ENCODE results near the gene BCL2L12.

Gene BCL2L12

DNA sequence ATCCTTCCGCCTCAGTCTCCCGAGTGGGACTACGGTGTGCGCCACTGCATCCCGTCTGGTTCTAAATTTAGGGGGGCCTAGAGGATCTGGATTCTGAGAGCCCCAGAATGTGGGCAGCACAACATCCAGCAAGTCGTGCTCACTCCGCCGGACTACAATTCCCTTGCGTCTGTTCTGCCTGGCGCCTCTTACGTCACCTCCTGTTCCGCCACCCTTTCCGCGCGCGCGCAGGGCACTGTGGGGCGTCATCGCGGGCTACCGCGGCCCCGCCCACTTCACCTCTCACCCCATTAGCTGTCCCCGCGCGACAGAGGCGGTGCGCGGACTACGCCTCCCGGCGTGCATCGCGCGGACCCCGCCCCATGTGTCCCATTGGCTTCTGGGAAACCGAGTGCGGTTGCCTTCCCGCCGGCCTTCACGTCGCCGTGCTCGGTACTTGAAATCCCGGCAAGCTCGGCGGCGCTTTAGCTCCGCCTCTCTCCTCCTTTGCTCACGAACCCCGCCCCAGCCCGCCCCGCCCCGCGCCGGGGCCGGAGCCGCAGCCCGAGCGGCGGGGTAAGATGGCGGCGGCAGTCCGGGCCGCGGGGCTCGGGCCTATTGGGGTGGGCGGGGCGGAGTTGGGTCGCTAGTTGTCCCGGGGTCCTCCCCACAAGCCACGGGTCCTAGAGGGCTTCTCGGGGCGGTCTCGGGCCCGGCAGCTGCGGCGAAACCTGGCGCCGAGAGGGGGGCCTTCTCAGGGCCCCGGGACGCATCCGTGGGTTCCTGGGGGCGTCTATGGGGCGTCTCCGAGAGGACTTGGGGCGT is 23.8 kb upstream of the BCL2L12 start, which contains the start of gene SCAF1:
SCAF1 (plus strand) TSS at position 522 of the 804 bp plus-strand sequence. CDS start 2,818 bp downstream, outside the sequence.
- peak; percentile 94 to 99 (median 98) for DNase-seq (ENCODE audit: low read depth in 3 of 3)

DNA sequence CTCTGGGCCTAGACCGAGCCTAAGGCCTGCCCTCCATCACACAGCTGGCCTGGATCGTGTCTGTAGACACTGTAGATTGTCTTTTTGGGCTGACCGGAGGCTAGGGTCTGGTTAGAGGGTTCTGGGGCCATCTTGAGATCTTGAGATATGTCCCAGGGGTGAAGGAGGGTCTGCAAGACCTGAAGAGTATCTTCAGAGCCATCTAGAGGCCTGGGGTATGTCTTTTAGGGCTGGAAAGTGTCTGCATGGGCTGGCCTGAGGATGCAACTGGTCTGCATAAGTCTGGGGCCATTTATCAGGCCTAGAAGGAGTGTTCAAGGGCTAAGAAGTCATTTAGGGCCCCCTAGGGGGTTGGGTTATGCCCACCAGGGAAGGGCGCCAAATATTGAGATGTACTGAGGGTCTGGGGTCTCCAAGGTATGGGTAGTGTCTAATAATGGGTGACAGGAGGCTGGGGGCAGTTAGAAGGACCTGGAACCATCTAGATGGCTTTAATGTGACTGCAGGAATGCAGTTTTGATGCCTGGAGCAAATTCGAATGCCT is 23.2 kb upstream of the BCL2L12 start:
- DNase-seq (ENCODE audit: low read depth in 3 of 3), result no peak

DNA sequence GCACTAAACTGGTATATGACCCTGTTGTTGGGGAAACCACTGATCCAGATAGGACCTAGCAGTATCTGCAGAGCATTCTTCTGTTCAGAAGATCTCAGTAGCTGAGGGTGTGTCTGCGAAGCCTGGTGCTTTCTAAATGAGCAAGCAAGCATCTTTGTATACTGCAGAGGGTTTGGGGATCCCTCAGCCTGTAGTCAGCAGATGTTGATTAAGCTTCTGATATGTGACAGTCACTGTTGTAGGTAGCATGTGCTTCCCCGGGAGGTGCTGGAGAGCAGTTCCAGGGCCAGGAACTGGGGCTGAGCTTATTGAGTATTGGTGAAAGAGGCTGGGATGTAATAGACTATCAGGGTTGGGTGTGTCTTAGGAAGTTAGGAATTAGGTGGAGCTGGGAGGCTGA is 22.3 kb upstream of the BCL2L12 start:
- DNase-seq (ENCODE audit: low read depth in 3 of 3), result no peak

DNA sequence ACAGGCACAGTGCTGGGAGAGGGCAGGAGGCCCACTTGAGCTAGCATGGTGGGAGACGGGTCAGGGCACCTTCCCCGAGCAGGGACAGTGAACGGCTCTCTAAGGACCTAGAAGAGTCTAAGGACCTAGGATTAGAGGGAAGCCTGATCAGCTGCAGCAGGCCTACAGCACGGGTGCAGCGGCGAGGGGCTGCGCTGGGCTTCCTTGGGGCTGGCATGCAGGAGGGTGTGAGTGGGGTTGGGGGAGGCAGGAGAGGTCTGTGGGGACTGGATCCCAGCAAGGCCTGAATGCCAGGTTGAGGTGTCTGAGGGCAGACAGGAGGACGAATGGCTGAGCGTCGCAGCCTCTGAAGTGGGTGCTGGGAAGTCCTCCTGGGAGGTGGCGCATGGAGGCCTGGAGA is 20.1 kb upstream of the BCL2L12 start:
- no peak for DNase-seq (ENCODE audit: low read depth in 3 of 3)

DNA sequence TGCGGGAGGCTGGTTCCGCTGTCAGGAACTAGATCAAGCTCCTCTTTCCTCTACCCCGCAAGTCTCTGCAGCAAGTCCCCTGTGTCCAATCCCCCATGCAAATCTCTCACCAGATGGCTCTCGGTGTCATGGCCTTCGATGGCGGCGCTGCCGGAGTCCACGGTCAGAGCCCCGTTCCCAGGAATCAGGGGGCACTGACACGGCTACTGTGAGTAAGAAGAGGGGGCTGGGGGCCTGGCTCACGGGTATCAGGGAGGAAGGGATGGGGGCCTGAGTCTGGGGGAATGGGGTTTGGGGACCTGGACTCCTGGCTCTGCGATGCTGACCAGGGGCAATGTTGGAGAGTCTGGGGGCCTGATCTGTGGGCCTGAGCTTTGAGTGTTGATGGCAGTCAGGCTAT is 19.7 kb upstream of the BCL2L12 start:
- DNase-seq (ENCODE audit: low read depth in 3 of 3), result no peak

DNA sequence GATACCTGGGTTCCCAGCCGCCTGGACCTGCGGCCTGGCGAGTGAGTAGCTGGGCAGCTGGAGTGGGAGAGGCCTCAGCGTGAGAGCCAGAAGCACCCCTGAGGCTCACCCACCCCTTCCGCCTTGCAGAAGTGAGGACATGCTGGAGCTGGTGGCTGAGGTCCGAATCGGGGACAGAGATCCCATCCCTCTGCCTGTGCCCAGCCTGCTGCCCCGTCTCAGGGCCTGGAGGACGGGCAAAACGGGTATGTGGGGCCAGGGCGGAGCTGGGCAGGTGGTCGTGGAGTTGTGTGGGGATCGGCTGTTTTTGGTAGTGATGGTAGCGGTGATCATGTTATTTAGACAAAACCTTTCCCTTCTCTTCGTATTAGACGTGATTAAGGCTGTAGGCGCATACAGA is 19.1 kb upstream of the BCL2L12 start:
- no peak for DNase-seq (ENCODE audit: low read depth in 3 of 3)

- DNase-seq (ENCODE audit: low read depth in 3 of 3), result no peak
Observed at GRCh38 chr19:49651029-49651819, 14.5 kb upstream of the BCL2L12 start.

DNA sequence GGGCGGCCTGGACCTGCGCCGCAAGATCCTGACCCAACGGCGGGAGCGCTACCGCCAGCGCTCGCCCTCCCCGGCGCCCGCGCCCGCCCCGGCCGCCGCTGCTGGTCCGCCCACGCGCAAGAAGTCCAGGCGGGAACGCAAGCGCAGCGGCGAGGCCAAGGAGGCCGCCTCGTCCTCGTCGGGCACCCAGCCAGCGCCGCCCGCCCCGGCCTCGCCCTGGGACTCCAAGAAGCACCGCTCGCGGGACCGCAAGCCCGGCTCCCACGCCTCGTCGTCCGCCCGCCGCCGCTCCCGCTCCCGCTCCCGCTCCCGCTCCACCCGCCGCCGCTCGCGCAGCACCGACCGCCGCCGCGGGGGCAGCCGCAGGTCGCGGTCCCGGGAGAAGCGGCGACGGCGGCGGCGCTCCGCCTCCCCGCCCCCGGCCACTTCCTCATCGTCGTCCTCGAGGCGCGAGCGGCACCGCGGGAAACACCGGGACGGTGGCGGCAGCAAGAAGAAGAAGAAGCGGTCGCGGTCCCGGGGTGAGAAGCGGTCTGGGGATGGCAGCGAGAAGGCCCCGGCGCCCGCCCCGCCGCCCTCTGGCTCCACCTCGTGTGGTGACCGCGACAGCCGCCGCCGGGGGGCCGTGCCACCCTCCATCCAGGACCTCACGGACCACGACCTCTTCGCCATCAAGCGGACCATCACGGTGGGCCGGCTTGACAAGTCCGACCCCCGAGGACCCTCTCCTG is 13.7 kb upstream of the BCL2L12 start:
- DNase-seq (ENCODE audit: low read depth in 3 of 3), result no peak

GRCh38 chr19:49652551-49653465 is 12.9 kb upstream of the BCL2L12 start:
- no peak for DNase-seq (ENCODE audit: low read depth in 3 of 3)

- no peak for DNase-seq (ENCODE audit: low read depth in 3 of 3)
Observed at GRCh38 chr19:49653466-49653806, 12.3 kb upstream of the BCL2L12 start.

DNA sequence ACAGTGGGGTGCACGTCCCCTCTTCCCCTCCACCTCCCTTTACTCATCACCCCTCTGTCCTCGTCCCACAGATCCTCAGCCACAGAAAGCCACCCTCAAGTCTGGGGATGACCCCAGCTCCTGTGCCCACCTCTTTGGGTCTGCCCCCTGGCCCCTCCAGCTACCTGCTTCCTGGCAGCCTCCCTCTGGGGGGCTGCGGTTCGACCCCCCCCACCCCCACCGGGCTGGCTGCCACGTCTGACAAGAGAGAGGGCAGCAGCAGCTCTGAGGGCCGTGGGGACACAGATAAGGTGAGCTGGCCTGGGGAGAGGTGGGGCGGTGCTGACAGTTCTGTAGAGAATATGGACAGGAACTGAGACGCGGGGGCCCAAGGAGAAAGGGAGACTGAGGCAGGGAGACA is 11.2 kb upstream of the BCL2L12 start:
- DNase-seq (ENCODE audit: low read depth in 3 of 3), result no peak

GRCh38 chr19:49655570-49656455 is 9.9 kb upstream of the BCL2L12 start:
- no peak for DNase-seq (ENCODE audit: low read depth in 3 of 3)

DNA sequence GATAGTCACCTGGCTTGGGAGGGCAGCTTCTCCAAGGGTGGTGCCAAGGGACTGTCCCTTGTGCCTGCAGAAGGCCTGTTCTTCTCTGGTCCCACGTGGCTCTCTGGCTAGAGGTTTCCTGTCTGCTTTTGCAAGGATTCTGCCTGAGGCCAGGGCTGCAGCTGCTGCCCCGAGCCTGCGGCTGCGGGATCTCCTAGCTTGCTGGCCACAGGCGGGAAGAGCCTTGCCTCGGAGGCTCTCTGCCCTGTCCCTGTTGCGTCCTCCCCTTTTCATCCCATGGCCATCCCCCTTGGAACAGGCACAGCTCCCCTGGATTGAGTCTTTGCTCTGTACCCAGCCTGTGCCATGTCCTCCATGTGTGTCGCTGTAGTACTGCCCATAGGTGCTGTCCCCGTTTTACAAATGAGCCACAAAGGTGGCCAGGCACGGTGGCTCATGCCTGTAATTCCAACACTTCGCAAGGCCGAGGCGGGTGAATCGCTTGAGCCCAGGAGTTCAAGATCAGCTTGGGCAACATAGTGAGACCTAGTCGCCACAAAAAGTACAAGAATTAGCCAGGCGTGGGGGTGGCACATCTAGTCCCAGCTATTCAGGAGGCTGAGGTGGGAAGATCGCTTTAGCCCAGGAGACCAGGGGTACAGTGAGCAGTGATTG is 9.2 kb upstream of the BCL2L12 start:
- DNase-seq (ENCODE audit: low read depth in 3 of 3), result no peak

DNA sequence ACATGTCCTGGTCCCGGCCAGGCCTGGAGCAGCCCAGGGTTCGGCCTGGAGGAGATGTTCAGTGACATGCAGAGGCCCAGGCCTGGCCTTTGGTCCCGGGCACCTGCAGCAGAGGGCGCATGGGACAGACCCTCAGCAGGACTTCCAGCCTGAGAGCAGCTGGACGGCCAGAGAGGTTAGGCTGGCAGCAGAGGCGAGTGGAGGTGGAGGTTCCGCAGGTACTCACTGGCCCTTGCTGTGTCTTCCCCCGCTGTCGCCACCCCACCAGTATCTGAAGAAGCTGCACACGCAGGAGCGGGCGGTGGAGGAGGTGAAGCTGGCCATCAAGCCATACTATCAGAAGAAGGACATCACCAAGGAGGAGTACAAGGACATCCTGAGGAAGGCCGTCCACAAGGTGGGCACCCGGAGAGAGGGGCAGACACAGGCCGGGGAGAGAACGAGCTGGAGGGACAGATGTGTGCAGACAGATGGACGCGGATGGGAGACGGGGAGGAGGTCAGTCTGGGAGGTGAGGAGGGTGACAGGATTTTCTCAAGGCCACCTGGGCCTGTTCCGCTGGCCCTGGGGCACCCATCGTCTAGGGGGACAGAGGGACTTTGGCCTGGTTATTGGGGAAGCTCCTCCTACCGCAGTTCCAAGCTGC is 8.1 kb upstream of the BCL2L12 start:
- DNase-seq (ENCODE audit: low read depth in 3 of 3), result no peak

GRCh38 chr19:49658139-49658517 is 7.6 kb upstream of the BCL2L12 start:
- no peak for DNase-seq (ENCODE audit: low read depth in 3 of 3)

DNA sequence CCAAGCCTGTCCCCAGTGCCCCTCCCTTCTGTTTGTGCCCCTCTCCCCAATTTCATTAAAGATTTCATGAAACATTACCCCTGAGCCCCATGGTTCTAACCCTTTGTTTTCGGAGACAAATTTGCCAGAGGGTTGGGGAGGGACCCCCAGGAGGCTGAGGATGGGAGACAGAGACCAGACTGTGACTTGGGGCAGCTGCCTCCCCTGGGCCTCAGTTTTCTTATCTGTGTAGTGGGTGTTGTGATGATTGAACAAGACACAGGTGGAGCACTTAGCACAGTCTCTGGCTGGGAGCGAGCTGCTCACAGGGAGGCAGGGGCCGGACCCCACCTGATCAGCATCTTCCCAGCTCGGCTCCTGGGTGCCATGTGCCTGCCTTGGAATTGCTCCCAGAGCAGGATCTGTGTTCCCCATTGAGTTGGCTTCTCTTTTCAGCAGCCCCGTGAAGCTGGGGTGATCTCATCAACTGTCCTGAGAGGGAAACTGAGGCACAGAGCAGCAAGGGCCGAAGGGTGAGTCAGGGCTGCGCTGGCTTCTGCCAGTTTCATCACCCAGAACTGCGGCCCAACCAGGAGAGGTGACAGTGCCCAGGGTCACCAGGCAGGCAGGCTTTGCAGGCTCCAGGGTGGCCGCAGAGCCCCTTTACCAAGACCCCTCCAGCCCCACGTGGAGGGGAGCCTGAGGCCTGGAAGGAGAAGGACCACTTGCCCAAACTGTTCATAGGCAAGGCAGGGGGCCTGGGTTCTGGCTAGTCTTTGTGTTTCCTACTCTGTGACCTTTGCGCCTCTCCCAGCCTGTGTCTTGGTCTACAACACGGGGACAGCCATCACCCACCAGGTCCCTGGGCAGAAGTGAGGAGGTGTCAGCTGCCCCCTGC is 6.9 kb upstream of the BCL2L12 start:
- no peak for DNase-seq (ENCODE audit: low read depth in 3 of 3)

DNA sequence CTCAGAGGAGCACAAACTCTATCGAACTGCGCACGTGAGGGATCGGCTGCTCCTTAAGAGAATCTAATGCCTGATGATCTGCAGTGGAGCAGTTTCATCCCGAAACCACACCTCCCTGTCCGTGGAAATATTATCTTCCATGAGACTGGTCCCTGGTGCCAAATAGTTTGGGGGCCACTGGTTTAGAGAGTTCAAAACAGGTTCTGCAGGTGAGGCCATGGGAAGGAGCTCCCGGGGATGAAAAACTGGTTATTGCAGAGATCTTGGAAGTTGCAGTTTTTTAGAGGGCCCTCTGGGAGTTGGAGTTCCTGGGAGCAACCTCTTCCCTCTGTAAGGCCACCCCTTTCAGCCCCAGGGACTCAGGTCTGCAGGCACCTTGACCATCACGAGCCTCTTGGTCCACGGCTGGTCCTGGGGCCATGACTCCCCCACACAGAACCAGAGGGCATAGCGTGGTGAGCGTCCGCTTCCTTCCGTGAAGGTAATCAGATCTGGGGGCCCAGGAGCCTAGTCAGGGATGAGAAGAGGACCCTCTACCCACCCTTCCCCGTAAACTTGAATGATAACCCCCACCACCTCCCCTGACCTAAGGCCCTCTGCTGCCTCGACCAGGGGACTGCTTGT is 5.3 kb upstream of the BCL2L12 start:
- DNase-seq (ENCODE audit: low read depth in 3 of 3), result no peak

DNA sequence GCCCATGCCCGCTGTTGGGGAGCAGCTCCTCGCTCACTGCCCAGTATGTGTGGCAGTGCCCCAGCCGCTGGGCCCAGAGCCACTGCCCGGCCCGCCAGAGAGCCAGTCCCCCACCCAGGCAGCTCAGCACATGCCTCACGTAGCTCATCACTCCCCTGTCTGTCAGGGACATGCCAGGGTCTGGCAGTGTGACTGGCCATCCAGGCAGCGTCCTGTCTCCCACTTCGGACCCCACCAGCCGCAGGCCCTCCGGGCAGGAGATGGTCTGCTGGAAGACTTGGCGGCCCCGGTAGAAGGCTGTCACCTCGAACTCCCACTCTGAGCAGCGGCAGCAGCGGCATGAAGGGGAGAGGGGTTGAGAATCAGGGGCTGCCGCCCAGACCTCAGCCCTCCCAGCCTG is 3.7 kb upstream of the BCL2L12 start:
- DNase-seq (ENCODE audit: low read depth in 3 of 3), result no peak

All from stimulated activated CD4-positive, alpha-beta T cell treated with anti-CD3 and anti-CD28 coated beads, TNF-alpha, amount 100 ng/mL, for 4 hours (primary cell).